B cell (primary cell): ENCODE results near the gene SYNGR3. TPM values are rescaled to one million over a fixed set of nuclear protein-coding genes. Genes with fewer than 3 reads are reported as not detected.
A peak's percentile ranks its signal among the peaks of the same experiment; 100 is the strongest.

Source experiments
- ATAC-seq: fragments of 200-7000 bp; cut with Tn5 transposase; one replicate; pipeline ENCODE4 v1.10.0; 2021; ENCODE audit warnings: low read depth, mild to moderate bottlenecking, moderate number of reproducible peaks, moderate library complexity
- CTCF ChIA-PET: fragments of 350-600 bp; sonication (Branson Sonifier 250); formaldehyde crosslinking; loops from one replicate; lab custom pipeline; 2021; ENCODE audit warnings: antibody characterized with exemption, inconsistent platforms; lab: Charles Lee
- POLR2A ChIA-PET: fragments of 350-600 bp; sonication (Branson Sonifier 250); formaldehyde crosslinking; loops from one replicate; lab custom pipeline; 2021; ENCODE audit warnings: antibody characterized with exemption; lab: Charles Lee
- DNase-seq: peaks from one replicate; pipeline ENCODE4 v3.0.0; 2013
- H2AFZ ChIP-seq: 2 replicates; pipeline ENCODE4 v1.6.1; 2012; ENCODE audit warnings: mild to moderate bottlenecking, low read depth, low read length; ENCODE audit not compliant: insufficient read depth, poor library complexity, severe bottlenecking
- H3K27ac ChIP-seq, 2 donors: 1 replicate in 1 of 2; 2 replicates in 1 of 2; pipeline ENCODE4 v1.5.1; 2012 to 2013; ENCODE audit warnings: low read length in 2 of 2, mild to moderate bottlenecking in 2 of 2, moderate library complexity in 1 of 2
- H3K27me3 ChIP-seq, 4 experiments: fragments of 200-600 bp in 1 of 4; sonication (generic) in 1 of 4; replicated peaks in 1 of 4; 1 replicate in 2 of 4; 2 replicates in 2 of 4; pipeline versions ENCODE4 v1.6.1 to v1.7.0; 2013 to 2016; ENCODE audit warnings: low read length in 3 of 4, mild to moderate bottlenecking in 2 of 4, mixed read lengths in 1 of 4, moderate library complexity in 1 of 4; ENCODE audit not compliant: insufficient read depth in 4 of 4, control insufficient read depth in 3 of 4; ENCODE audit errors: control extremely low read depth in 1 of 4
- H3K36me3 ChIP-seq, 2 experiments: replicated peaks in 1 of 2; 1 replicate in 1 of 2; 2 replicates in 1 of 2; pipeline versions ENCODE4 v1.6.1 to v1.7.1; 2013; ENCODE audit warnings: low read length in 1 of 2; ENCODE audit not compliant: insufficient read depth in 2 of 2, control insufficient read depth in 1 of 2; ENCODE audit errors: control extremely low read depth in 1 of 2, extremely low read depth in 1 of 2
- H3K4me1 ChIP-seq, 2 donors: fragments of 200-600 bp in 1 of 2; sonication (generic) in 1 of 2; 1 replicate in 1 of 2; 2 replicates in 1 of 2; pipeline versions ENCODE4 v1.5.1 to v1.6.1; 2013 to 2017; ENCODE audit warnings: low read length in 2 of 2; ENCODE audit not compliant: control insufficient read depth in 2 of 2, insufficient read depth in 2 of 2
- H3K4me2 ChIP-seq: replicated peaks from 2 replicates; pipeline ENCODE3; 2012; ENCODE audit warnings: mild to moderate bottlenecking, low read depth, low read length; ENCODE audit not compliant: poor library complexity, severe bottlenecking
- H3K4me3 ChIP-seq, 5 experiments: fragments of 200-600 bp in 1 of 5; sonication (generic) in 1 of 5; 1 replicate in 3 of 5; 2 replicates in 2 of 5; pipeline versions ENCODE4 v1.5.1 to v1.7.0; 2011 to 2016; ENCODE audit warnings: low read length in 4 of 5, mild to moderate bottlenecking in 4 of 5, low read depth in 2 of 5, control low read depth in 1 of 5, moderate library complexity in 1 of 5; ENCODE audit not compliant: insufficient read depth in 1 of 5; ENCODE audit errors: control extremely low read depth in 1 of 5, extremely low read depth in 1 of 5
- H3K79me2 ChIP-seq: fragments of 200-600 bp; sonication (generic); one replicate; pipeline ENCODE4 v1.6.0; 2016; ENCODE audit warnings: low read length; ENCODE audit not compliant: control insufficient read depth, insufficient read depth
- H3K9ac ChIP-seq: fragments of 200-600 bp; sonication (generic); 2 replicates; pipeline ENCODE4 v1.6.1; 2017; ENCODE audit warnings: mild to moderate bottlenecking, low read length, moderate library complexity
- H3K9me3 ChIP-seq, 3 donors: one replicate each; pipeline versions ENCODE4 v1.6.1 to v1.7.1; 2013; ENCODE audit warnings: low read length in 2 of 3; ENCODE audit not compliant: control insufficient read depth in 2 of 3, insufficient read depth in 1 of 3; ENCODE audit errors: control extremely low read depth in 1 of 3
- H4K20me1 ChIP-seq: 2 replicates; pipeline ENCODE4 v1.6.0; 2012; ENCODE audit warnings: mild to moderate bottlenecking, low read length; ENCODE audit not compliant: insufficient read depth, control insufficient read depth, poor library complexity, severe bottlenecking
- H3K27ac Mint-ChIP-seq: one replicate; pipeline ENCODE4 v1.8.0; 2021; ENCODE audit warnings: mixed read lengths
- H3K27me3 Mint-ChIP-seq: one replicate; pipeline ENCODE4 v1.8.0; 2021; ENCODE audit warnings: mixed read lengths
- H3K4me1 Mint-ChIP-seq: one replicate; pipeline ENCODE4 v1.8.0; 2021; ENCODE audit warnings: mixed read lengths
- H3K4me3 Mint-ChIP-seq: one replicate; pipeline ENCODE4 v1.8.0; 2021; ENCODE audit warnings: mixed read lengths
- H3K9me3 Mint-ChIP-seq: one replicate; pipeline ENCODE4 v1.8.0; 2022; ENCODE audit warnings: mixed read lengths; ENCODE audit not compliant: insufficient read depth
- EZH2 ChIP-seq: IDR thresholded peaks from 2 replicates; pipeline ENCODE4 v1.6.1; 2012; ENCODE audit warnings: borderline replicate concordance, low read depth, mild to moderate bottlenecking, moderate library complexity, low read length; ENCODE audit not compliant: insufficient read depth, poor library complexity, severe bottlenecking
- WGBS: methylation state at CpG from one replicate; pipeline ENCODE4 v1.1.5; 2013; ENCODE audit warnings: missing lambda C conversion rate; ENCODE audit not compliant: insufficient coverage; 5-methylcytosine and 5-hydroxymethylcytosine counted together
- intact Hi-C: fragments of 100-400 bp; cut with micrococcal nuclease; formaldehyde crosslinking; loops from one replicate; pipeline ENCODE4 v1.10.0; 2022
- polyA plus RNA-seq: library from polyadenylated mRNA; depleted of rRNA; stranded (reverse); fragments of >200 nt; gene quantifications from 2 replicates; pipeline ENCODE4 v1.2.3, GENCODE V29; 2012
- total RNA-seq, 2 donors: library from RNA; stranded (reverse); fragments of 120-200 nt in 1 of 2; gene quantifications; 1 replicate in 1 of 2; 2 replicates in 1 of 2; pipeline versions ENCODE4 v1.2.3 to v1.2.4, GENCODE V29; 2013 to 2022
- TF ChIP-seq, protein P1 (sequence below): fragments of 200-600 bp; IDR thresholded peaks from one replicate; pipeline ENCODE4 v1.8.0; 2022; ENCODE audit warnings: antibody characterized with exemption, mild to moderate bottlenecking

Gene SYNGR3
- total and polyA plus RNA-seq, 2 donors (not counting 1 experiment from before 2014, with no cell fraction given), result 19.5 to 19.8 TPM

- Mint-ChIP-seq H3K9me3 (no peaks in the 10 kb centered on the region), H3K27ac (no peak overlapping the region), H3K4me1 (peaks cover 11% of the 10 kb centered on the region), H3K4me3 (peak overlapping the region; percentile 55), H3K27me3 (peaks cover 10% of the 10 kb centered on the region)
- no peak overlapping the region for H3K9ac ChIP-seq
- no peak overlapping the region for H2AFZ ChIP-seq
- peaks cover 0 to 13% (median 0%) of the 10 kb centered on the region in 3 donors for H3K9me3 ChIP-seq
- TF ChIP-seq EZH2, result no peak
- TF ChIP-seq, protein P1, sequence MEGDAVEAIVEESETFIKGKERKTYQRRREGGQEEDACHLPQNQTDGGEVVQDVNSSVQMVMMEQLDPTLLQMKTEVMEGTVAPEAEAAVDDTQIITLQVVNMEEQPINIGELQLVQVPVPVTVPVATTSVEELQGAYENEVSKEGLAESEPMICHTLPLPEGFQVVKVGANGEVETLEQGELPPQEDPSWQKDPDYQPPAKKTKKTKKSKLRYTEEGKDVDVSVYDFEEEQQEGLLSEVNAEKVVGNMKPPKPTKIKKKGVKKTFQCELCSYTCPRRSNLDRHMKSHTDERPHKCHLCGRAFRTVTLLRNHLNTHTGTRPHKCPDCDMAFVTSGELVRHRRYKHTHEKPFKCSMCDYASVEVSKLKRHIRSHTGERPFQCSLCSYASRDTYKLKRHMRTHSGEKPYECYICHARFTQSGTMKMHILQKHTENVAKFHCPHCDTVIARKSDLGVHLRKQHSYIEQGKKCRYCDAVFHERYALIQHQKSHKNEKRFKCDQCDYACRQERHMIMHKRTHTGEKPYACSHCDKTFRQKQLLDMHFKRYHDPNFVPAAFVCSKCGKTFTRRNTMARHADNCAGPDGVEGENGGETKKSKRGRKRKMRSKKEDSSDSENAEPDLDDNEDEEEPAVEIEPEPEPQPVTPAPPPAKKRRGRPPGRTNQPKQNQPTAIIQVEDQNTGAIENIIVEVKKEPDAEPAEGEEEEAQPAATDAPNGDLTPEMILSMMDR, result no peak
- CTCF ChIA-PET, result interaction anchor here (0.6 to 2.2 kb wide), 6 partner anchors 11 to 473 kb away, joined by 3 to 9 read pairs (median 4); partner anchors contain the start of genes NTHL1, TRAF7 and TSC2
- POLR2A ChIA-PET, result no interaction called here
- no peaks in the 10 kb centered on the region for H4K20me1 ChIP-seq
- no peaks in the 10 kb centered on the region for H3K36me3 ChIP-seq
- no peak for DNase-seq
- no peak overlapping the region for H3K4me2 ChIP-seq
- no peak overlapping the region for H3K27ac ChIP-seq
- 89% methylated on average over 3 of the region's 3 CpGs for WGBS
- intact Hi-C loops, result loop anchor here (10.0 kb wide), 2 partner anchors 227 to 477 kb away; partner anchors contain the start of gene ECI1
- H3K79me2 ChIP-seq, result no peaks in the 10 kb centered on the region
- no peak overlapping the region for H3K4me3 ChIP-seq
- H3K27me3 ChIP-seq, result peaks cover 0 to 44% (median 16%) of the 10 kb centered on the region in 4 experiments
- peaks cover 18 to 23% of the 10 kb centered on the region in 2 donors for H3K4me1 ChIP-seq
- no peak for ATAC-seq
These were observed 38.4 kb downstream of the SYNGR3 start for GRCh38 chr16:2028146-2028545.

GRCh38 chr16:2028620-2029220 is 39.0 kb downstream of the SYNGR3 start:
- CTCF ChIA-PET, result interaction anchor here (0.6 to 2.2 kb wide), 4 partner anchors 12 to 473 kb away, joined by 3 to 9 read pairs (median 4); partner anchors contain the start of gene TRAF7

More at GRCh38 chr16:2028620-2029220, 39.0 kb downstream of the SYNGR3 start:
- Mint-ChIP-seq H3K9me3 (no peaks in the 10 kb centered on the region), H3K27me3 (peaks cover 10% of the 10 kb centered on the region), H3K4me3 (no peak overlapping the region), H3K27ac (no peak overlapping the region), H3K4me1 (peaks cover 8% of the 10 kb centered on the region)
- intact Hi-C loops, result loop anchor here (10.0 kb wide), 2 partner anchors 226 to 476 kb away; partner anchors contain the start of gene ECI1
- POLR2A ChIA-PET, result no interaction called here
- no peak overlapping the region for H2AFZ ChIP-seq
- no peak for DNase-seq
- no peak for ATAC-seq
- H3K4me2 ChIP-seq, result no peak overlapping the region
- no peaks in the 10 kb centered on the region for H3K36me3 ChIP-seq
- TF ChIP-seq, protein P1, result no peak
- no peak for TF ChIP-seq EZH2
- no peaks in the 10 kb centered on the region for H3K79me2 ChIP-seq
- no peak overlapping the region for H3K4me3 ChIP-seq
- peaks cover 0 to 44% (median 15%) of the 10 kb centered on the region in 4 experiments for H3K27me3 ChIP-seq
- H3K9ac ChIP-seq, result no peak overlapping the region
- peaks cover 14 to 19% of the 10 kb centered on the region in 2 donors for H3K4me1 ChIP-seq
- H3K9me3 ChIP-seq, result peaks cover 0 to 13% (median 0%) of the 10 kb centered on the region in 3 donors
- WGBS, result 83% methylated on average over 17 of the region's 18 CpGs
- H4K20me1 ChIP-seq, result no peaks in the 10 kb centered on the region
- no peak overlapping the region for H3K27ac ChIP-seq
